Activated CD8-positive, alpha-beta T cell treated with anti-CD3 and anti-CD28 coated beads for 36 hours (primary cell): ENCODE results near the gene SCO2. TPM values are rescaled to one million over a fixed set of nuclear protein-coding genes. Genes with fewer than 3 reads are reported as not detected.
A peak's percentile ranks its signal among the peaks of the same experiment; 100 is the strongest.

ENCODE experiments used
- ATAC-seq: fragments of 200-7000 bp; cut with Tn5 transposase; one replicate; pipeline ENCODE4 v1.10.0; 2021; ENCODE audit warnings: mild to moderate bottlenecking, moderate library complexity
- CTCF ChIA-PET: fragments of 350-600 bp; sonication (Branson Sonifier 250); formaldehyde crosslinking; loops from one replicate; lab custom pipeline; 2021; ENCODE audit warnings: antibody characterized with exemption; lab: Charles Lee
- POLR2A ChIA-PET: fragments of 350-600 bp; sonication (Branson Sonifier 250); formaldehyde crosslinking; loops from one replicate; lab custom pipeline; 2021; ENCODE audit warnings: antibody characterized with exemption; lab: Charles Lee
- DNase-seq: peaks from one replicate; pipeline ENCODE4 v3.0.0-alpha.2; 2020
- H3K27ac Mint-ChIP-seq: one replicate; pipeline ENCODE4 v1.8.0; 2021; ENCODE audit warnings: mild to moderate bottlenecking, mixed read lengths
- H3K27me3 Mint-ChIP-seq: one replicate; pipeline ENCODE4 v1.8.0; 2021; ENCODE audit warnings: mixed read lengths
- H3K36me3 Mint-ChIP-seq: one replicate; pipeline ENCODE4 v1.8.0; 2021; ENCODE audit warnings: low read depth, mixed read lengths
- H3K4me1 Mint-ChIP-seq: one replicate; pipeline ENCODE4 v1.8.0; 2021; ENCODE audit warnings: low read depth, mixed read lengths
- H3K4me3 Mint-ChIP-seq: one replicate; pipeline ENCODE4 v1.8.0; 2021; ENCODE audit warnings: mild to moderate bottlenecking, moderate library complexity, mixed read lengths
- H3K9me3 Mint-ChIP-seq: one replicate; pipeline ENCODE4 v1.8.0; 2021; ENCODE audit warnings: mixed read lengths
- intact Hi-C: fragments of 100-400 bp; cut with micrococcal nuclease; formaldehyde crosslinking; loops from one replicate; pipeline ENCODE4 v1.10.0; 2022
- total RNA-seq, 2 experiments: library from RNA; stranded (reverse); gene quantifications; one replicate each; pipeline ENCODE4 v1.2.3, GENCODE V29; 2021
- TF ChIP-seq, protein P1 (sequence below): fragments of 200-600 bp; IDR thresholded peaks from one replicate; pipeline ENCODE4 v1.8.0; 2022; ENCODE audit warnings: antibody characterized with exemption, mild to moderate bottlenecking

Gene SCO2
- total RNA-seq, 2 experiments from 2014 or later = 2.7 TPM; not detected in 1

DNA sequence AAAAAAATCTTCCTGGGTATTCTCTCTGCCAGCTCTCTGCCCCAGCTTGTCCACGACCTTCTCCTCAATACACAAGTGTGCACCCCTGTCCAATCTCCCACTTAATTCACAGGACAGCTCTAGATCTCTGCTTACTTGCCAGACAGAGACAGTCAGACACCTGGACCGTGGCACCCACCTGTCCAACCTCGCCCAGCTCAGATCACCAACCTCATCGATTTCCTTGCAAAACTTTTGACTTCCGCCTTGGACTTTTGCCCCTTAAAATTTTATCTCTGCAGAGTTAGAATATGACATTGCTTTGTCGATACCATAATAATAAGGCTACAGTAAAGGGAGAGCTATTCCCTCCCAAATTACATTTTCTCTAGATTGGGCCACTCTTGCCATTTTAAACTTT, 28.3 kb downstream of the SCO2 start:
- intact Hi-C loops = no loop called here
- Mint-ChIP-seq H3K4me3 (no peak overlapping the region), H3K27ac (no peak overlapping the region), H3K9me3 (no peaks in the 10 kb centered on the region), H3K4me1 (no peaks in the 10 kb centered on the region), H3K36me3 (no peaks in the 10 kb centered on the region), H3K27me3 (no peaks in the 10 kb centered on the region)
- ChIA-PET CTCF (interaction anchor here (0.7 to 2.6 kb wide), 18 partner anchors 11 to 236 kb away, joined by 3 to 19 read pairs (median 6); partner anchors contain the start of genes ADM2, LMF2, MAPK12 and NCAPH2), POLR2A (interaction anchor here (0.8 to 1.2 kb wide), 2 partner anchors 17 to 43 kb away, joined by 3 read pairs; no protein-coding TSS in a partner anchor)
- ATAC-seq (no peak), DNase-seq (no peak)
- TF ChIP-seq, protein P1, sequence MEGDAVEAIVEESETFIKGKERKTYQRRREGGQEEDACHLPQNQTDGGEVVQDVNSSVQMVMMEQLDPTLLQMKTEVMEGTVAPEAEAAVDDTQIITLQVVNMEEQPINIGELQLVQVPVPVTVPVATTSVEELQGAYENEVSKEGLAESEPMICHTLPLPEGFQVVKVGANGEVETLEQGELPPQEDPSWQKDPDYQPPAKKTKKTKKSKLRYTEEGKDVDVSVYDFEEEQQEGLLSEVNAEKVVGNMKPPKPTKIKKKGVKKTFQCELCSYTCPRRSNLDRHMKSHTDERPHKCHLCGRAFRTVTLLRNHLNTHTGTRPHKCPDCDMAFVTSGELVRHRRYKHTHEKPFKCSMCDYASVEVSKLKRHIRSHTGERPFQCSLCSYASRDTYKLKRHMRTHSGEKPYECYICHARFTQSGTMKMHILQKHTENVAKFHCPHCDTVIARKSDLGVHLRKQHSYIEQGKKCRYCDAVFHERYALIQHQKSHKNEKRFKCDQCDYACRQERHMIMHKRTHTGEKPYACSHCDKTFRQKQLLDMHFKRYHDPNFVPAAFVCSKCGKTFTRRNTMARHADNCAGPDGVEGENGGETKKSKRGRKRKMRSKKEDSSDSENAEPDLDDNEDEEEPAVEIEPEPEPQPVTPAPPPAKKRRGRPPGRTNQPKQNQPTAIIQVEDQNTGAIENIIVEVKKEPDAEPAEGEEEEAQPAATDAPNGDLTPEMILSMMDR = no peak

- H3K9me3 Mint-ChIP-seq = no peaks in the 10 kb centered on the region
- ATAC-seq = peak; percentile 48
- no peaks in the 10 kb centered on the region for H3K36me3 Mint-ChIP-seq
- CTCF ChIA-PET = interaction anchor here (0.6 to 0.7 kb wide), 2 partner anchors 219 to 282 kb away, joined by 3 to 4 read pairs; no protein-coding TSS in a partner anchor
- no peak overlapping the region for H3K27ac Mint-ChIP-seq
- intact Hi-C loops = no loop called here
- DNase-seq = no peak
- peak overlapping the region; percentile 26 for H3K4me3 Mint-ChIP-seq
- H3K4me1 Mint-ChIP-seq = peaks cover 7% of the 10 kb centered on the region
- TF ChIP-seq, protein P1 = no peak
- POLR2A ChIA-PET = interaction anchor here (1.0 to 1.1 kb wide), 2 partner anchors 8 to 28 kb away, joined by 3 to 4 read pairs; no protein-coding TSS in a partner anchor
- H3K27me3 Mint-ChIP-seq = no peaks in the 10 kb centered on the region
Observed at GRCh38 chr22:50490531-50491308, 34.7 kb downstream of the SCO2 start.

GRCh38 chr22:50489363-50490243, 35.8 kb downstream of the SCO2 start:
- H3K27ac Mint-ChIP-seq = no peak overlapping the region
- no peaks in the 10 kb centered on the region for H3K27me3 Mint-ChIP-seq
- POLR2A ChIA-PET = interaction anchor here (1.0 kb wide), 1 partner anchor 29 kb away, joined by 3 read pairs; no protein-coding TSS in a partner anchor
- DNase-seq = no peak
- TF ChIP-seq, protein P1 = no peak
- H3K4me1 Mint-ChIP-seq = peaks cover 7% of the 10 kb centered on the region
- H3K36me3 Mint-ChIP-seq = no peaks in the 10 kb centered on the region
- no peak for ATAC-seq
- intact Hi-C loops = no loop called here
- no peaks in the 10 kb centered on the region for H3K9me3 Mint-ChIP-seq
- H3K4me3 Mint-ChIP-seq = no peak overlapping the region
- CTCF ChIA-PET = no interaction called here

DNA sequence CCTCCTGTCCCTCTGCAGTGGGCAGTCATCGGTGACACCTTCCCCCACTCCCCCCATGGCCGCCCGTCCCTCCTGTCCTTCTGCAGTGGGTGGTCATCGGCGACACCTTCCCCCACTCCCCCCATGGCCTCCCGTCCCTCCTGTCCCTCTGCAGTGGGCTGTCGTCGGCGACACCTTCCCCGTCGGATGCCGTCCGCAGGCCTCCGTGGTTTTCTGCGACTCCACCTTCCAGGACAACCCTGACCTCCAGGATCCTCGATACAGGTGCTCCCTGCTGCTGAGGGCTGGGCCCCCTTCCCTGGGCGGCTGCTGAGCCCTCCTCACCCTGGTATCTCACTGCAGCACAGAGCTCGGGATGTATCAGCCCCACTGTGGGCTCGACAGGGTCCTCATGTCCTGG, 36.5 kb downstream of the SCO2 start:
- CTCF ChIA-PET = no interaction called here
- Mint-ChIP-seq H3K9me3 (no peaks in the 10 kb centered on the region), H3K4me1 (peaks cover 7% of the 10 kb centered on the region), H3K27me3 (no peaks in the 10 kb centered on the region), H3K4me3 (no peak overlapping the region), H3K36me3 (no peaks in the 10 kb centered on the region), H3K27ac (no peak overlapping the region)
- intact Hi-C loops = no loop called here
- POLR2A ChIA-PET = no interaction called here
- DNase-seq (no peak), ATAC-seq (no peak)
- TF ChIP-seq, protein P1 = no peak
